Uterus (tissue), 4 donors: Measurements from ENCODE around the gene SLC48A1. TPM values are rescaled to one million over a fixed set of nuclear protein-coding genes. Genes with fewer than 3 reads are reported as not detected.

Source experiments
- DNase-seq, 2 donors: peaks; one replicate each; pipeline ENCODE4 v3.0.0-alpha.2; 2019 to 2020
- H3K27ac ChIP-seq, 2 donors: fragments of 200-600 bp; sonication (generic); 1 replicate in 1 of 2; 2 replicates in 1 of 2; pipeline ENCODE4 v1.5.1; 2016 to 2018
- H3K27me3 ChIP-seq, 2 donors: fragments of 200-600 bp; sonication (generic); one replicate each; pipeline ENCODE4 v1.5.1; 2018 to 2019; ENCODE audit warnings: control low read depth in 1 of 2
- H3K36me3 ChIP-seq, 2 donors: fragments of 200-600 bp; sonication (generic); one replicate each; pipeline ENCODE4 v1.5.1; 2019; ENCODE audit warnings: control low read depth in 1 of 2
- H3K4me1 ChIP-seq, 2 donors: fragments of 200-600 bp; sonication (generic); one replicate each; pipeline ENCODE4 v1.5.1; 2018 to 2019; ENCODE audit warnings: control low read depth in 1 of 2
- H3K4me3 ChIP-seq, 2 donors: fragments of 200-600 bp; sonication (generic); 1 replicate in 1 of 2; 2 replicates in 1 of 2; pipeline ENCODE4 v1.5.1; 2018 to 2019; ENCODE audit warnings: mild to moderate bottlenecking in 1 of 2
- H3K9me3 ChIP-seq, 2 donors: fragments of 200-600 bp; sonication (generic); one replicate each; pipeline ENCODE4 v1.5.1; 2019; ENCODE audit warnings: control low read depth in 1 of 2
- POLR2A ChIP-seq, 2 donors: fragments of 450-650 bp; IDR thresholded peaks; one replicate each; pipeline ENCODE4 v1.6.1; 2016; ENCODE audit warnings: antibody characterized with exemption in 2 of 2, mild to moderate bottlenecking in 1 of 2, moderate library complexity in 1 of 2
- intact Hi-C: fragments of 100-400 bp; cut with DNase I; formaldehyde crosslinking; loops from one replicate; pipeline ENCODE4 v1.15.1; 2023; ENCODE audit warnings: low total_unique reads
- total RNA-seq, 4 donors: library from RNA; depleted of rRNA in 3 of 4; stranded (reverse); fragments of >200 nt in 3 of 4; gene quantifications; one replicate each; pipeline versions ENCODE4 v1.1.0 to v1.2.4, GENCODE V29; 2014 to 2023
- TF ChIP-seq, protein P1 (sequence below), 4 experiments: fragments of 200-600 bp in 2 of 4; fragments of 450-650 bp in 2 of 4; sonication (generic) in 2 of 4; IDR thresholded peaks; one replicate each; pipeline ENCODE4 v1.5.1; 2016 to 2019; ENCODE audit warnings: antibody characterized with exemption in 4 of 4, mild to moderate bottlenecking in 2 of 4, moderate library complexity in 1 of 4
- donor health status: DM: yes; HTN: yes; CAD: no.

SLC48A1 gene
- total RNA-seq, 4 donors from 2014 or later: 1.3 to 50.5 (median 15.4) TPM

DNA sequence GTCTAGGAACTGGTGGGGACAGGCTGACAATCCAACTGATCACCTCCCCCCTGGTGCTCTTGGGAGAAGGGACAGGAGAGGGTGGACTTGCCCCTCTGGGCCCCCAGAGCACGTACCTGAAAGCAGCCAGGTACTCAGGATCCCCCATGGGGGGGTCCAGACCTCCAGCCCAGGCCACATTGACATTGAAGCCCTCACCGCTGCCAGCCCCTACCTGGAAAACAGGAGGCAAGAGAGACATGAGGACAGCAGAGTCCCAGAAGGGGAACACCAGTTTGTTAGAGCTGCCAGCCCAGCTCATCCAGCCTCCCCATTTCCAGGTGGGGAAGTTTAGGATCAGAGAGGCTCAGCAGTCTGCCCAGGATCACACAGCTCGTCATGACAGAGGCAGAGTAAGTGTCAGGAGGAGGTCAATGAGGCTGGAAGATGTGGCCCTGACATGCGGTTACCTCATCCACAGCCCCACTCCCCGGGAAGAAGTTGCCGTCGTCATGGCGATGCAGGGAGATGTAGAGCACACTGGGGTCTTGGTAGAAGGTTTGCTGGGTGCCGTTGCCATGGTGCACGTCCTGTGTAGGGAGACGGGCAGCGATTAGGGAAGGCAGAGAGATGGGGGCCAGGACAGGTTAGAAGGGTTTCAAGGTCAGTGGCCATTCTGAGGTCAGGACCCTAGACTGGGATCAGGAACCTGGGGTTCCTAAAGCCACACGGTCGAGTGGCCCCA, 14.7 kb downstream of the SLC48A1 start:
- H3K27ac ChIP-seq: no peak overlapping the region
- H3K36me3 ChIP-seq: no peaks in the 10 kb centered on the region
- H3K4me1 ChIP-seq: no peaks in the 10 kb centered on the region
- H3K9me3 ChIP-seq: no peaks in the 10 kb centered on the region
- DNase-seq: no peak
- no peaks in the 10 kb centered on the region for H3K27me3 ChIP-seq
- intact Hi-C loops: loop anchor here (10.0 kb wide), 1 partner anchor 47 kb away; no protein-coding TSS in a partner anchor
- TF ChIP-seq, protein P1, sequence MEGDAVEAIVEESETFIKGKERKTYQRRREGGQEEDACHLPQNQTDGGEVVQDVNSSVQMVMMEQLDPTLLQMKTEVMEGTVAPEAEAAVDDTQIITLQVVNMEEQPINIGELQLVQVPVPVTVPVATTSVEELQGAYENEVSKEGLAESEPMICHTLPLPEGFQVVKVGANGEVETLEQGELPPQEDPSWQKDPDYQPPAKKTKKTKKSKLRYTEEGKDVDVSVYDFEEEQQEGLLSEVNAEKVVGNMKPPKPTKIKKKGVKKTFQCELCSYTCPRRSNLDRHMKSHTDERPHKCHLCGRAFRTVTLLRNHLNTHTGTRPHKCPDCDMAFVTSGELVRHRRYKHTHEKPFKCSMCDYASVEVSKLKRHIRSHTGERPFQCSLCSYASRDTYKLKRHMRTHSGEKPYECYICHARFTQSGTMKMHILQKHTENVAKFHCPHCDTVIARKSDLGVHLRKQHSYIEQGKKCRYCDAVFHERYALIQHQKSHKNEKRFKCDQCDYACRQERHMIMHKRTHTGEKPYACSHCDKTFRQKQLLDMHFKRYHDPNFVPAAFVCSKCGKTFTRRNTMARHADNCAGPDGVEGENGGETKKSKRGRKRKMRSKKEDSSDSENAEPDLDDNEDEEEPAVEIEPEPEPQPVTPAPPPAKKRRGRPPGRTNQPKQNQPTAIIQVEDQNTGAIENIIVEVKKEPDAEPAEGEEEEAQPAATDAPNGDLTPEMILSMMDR (IDR thresholded peaks at IDR 0.05): no peak
- no peak for TF ChIP-seq POLR2A (IDR thresholded peaks at IDR 0.05)
- H3K4me3 ChIP-seq: no peak overlapping the region

DNA sequence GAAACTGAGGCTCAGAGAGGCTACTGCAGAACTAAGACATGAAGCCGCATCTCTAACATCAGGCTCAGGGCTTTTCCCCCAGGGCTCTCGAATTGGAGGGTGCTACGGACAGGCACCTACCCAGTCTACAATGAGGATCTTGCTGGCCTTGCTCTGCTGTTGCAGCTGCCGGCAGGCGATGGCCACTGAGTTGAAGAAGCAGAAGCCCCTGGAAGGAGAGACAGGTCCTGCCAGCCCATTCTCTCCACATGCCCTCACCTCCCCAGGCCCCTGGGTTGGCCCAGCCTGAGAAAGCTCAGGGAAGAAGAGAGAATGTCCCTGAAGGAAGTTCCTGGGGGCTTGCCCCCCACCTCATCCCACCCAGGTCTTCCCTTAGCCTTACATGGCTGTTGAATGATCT, 16.1 kb downstream of the SLC48A1 start:
- TF ChIP-seq POLR2A (IDR thresholded peaks at IDR 0.05): no peak
- TF ChIP-seq, protein P1 (IDR thresholded peaks at IDR 0.05): no peak
- no peak for DNase-seq
- H3K4me1 ChIP-seq: no peaks in the 10 kb centered on the region
- intact Hi-C loops: loop anchor here (10.0 kb wide), 1 partner anchor 46 kb away; no protein-coding TSS in a partner anchor
- no peaks in the 10 kb centered on the region for H3K9me3 ChIP-seq
- no peaks in the 10 kb centered on the region for H3K27me3 ChIP-seq
- no peak overlapping the region for H3K27ac ChIP-seq
- H3K4me3 ChIP-seq: no peak overlapping the region
- H3K36me3 ChIP-seq: no peaks in the 10 kb centered on the region

DNA sequence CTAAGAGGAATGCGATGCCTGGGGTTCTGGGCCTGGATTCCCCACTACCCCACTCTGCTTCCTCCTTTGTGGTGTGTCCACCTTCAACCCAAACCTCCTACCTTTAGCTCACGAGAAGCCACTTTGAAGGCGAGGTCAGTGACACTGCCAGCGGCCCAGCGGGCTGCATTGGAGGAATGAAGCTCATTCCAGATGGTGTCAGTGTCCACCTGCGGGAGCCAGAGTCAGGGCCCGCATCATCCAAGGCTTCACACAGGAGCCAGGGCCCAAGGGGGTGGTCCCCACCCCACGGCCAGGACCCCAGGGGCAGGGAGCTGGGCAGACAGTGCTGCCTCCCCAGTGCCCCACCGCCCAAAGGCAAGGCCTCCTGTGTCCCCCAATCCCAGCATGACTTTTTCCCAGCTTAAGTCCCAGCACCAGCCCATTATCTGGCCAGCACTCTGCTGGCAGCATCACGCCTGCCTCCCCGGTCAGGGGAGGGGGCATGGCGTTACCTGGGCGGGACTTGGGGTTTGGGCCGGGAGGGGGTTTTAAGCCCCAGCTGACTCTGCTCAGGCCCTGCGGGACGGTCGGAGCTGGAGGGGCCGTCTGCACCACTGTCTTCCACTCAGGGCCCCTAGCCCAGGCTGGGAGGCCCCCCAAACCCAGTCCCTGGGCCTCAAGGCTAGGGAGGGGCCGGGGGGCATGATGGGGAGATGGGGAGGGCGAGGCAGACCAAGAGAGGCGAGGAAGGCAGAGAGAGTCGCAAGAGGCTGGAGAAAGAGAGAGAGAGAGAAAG, 16.9 kb downstream of the SLC48A1 start:
- no peak for DNase-seq
- Histone ChIP-seq H3K27ac (no peak overlapping the region), H3K36me3 (no peaks in the 10 kb centered on the region), H3K4me3 (no peak overlapping the region), H3K9me3 (no peaks in the 10 kb centered on the region), H3K4me1 (no peaks in the 10 kb centered on the region), H3K27me3 (no peaks in the 10 kb centered on the region)
- TF ChIP-seq, protein P1 (IDR thresholded peaks at IDR 0.05): no peak
- TF ChIP-seq POLR2A (IDR thresholded peaks at IDR 0.05): no peak
- intact Hi-C loops: loop anchor here (10.0 kb wide), 1 partner anchor 45 kb away; no protein-coding TSS in a partner anchor

DNA sequence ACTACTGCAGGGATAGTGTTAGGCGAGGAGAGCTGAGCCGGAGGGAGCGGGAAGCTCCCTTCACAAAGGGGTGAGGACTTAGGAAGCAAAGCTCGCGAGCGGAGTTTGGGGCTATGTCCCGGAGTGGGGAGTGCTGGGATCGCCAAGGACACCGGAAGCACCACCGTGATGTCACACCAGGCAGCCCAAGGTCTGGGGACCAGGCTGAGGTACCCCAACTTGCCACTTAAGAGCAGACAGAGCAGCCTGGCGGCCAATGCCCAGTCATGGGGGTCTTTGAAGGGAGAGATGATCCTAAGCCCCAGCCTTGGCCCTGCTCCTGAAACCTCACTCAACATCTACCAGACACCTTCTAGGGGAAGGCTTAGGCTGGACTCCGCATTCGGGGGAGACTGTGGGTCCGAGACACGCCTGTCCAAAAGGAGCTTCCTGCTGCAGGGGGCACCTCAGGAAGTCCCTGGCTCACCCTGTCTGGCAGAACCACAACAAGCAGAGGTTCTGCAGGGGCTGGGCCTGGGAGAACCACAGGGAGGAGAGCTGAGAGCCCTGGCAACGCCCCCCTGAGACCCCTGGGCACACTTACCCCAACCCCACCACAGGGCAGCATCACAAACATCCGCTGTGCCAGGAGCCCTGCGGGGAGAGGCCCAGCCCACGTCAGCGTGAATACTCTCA, 17.8 kb downstream of the SLC48A1 start:
- H3K9me3 ChIP-seq: no peaks in the 10 kb centered on the region
- H3K27ac ChIP-seq: no peak overlapping the region
- no peaks in the 10 kb centered on the region for H3K27me3 ChIP-seq
- TF ChIP-seq, protein P1 (IDR thresholded peaks at IDR 0.05): no peak
- TF ChIP-seq POLR2A (IDR thresholded peaks at IDR 0.05): no peak
- intact Hi-C loops: no loop called here
- no peaks in the 10 kb centered on the region for H3K36me3 ChIP-seq
- H3K4me3 ChIP-seq: no peak overlapping the region
- no peaks in the 10 kb centered on the region for H3K4me1 ChIP-seq
- DNase-seq: no peak
